Heart right ventricle (tissue), 16 donors: Measurements from ENCODE around the gene NAGS. TPM values are rescaled to one million over a fixed set of nuclear protein-coding genes. Genes with fewer than 3 reads are reported as not detected.

Source experiments
- ATAC-seq, 8 donors: fragments of 200-7000 bp; cut with Tn5 transposase; one replicate each; pipeline ENCODE4 v1.9.1; 2020; ENCODE audit warnings: mild to moderate bottlenecking in 8 of 8, moderate library complexity in 8 of 8, moderate number of reproducible peaks in 1 of 8
- DNase-seq, 2 donors: peaks; one replicate each; pipeline ENCODE4 v3.0.0-alpha.2; 2020
- H3K27ac ChIP-seq, 10 donors: fragments of 200-600 bp; sonication (generic) in 2 of 10; one replicate each; pipeline versions ENCODE4 v1.5.0 to v1.8.0; 2020 to 2022; ENCODE audit warnings: mild to moderate bottlenecking in 3 of 10
- H3K27me3 ChIP-seq, 7 donors: fragments of 200-600 bp; one replicate each; pipeline ENCODE4 v1.8.0; 2021 to 2022; ENCODE audit warnings: mild to moderate bottlenecking in 2 of 7
- H3K36me3 ChIP-seq, 9 donors: fragments of 200-600 bp; sonication (generic) in 1 of 9; one replicate each; pipeline versions ENCODE4 v1.5.0 to v1.8.0; 2020 to 2022; ENCODE audit warnings: mild to moderate bottlenecking in 2 of 9
- H3K4me1 ChIP-seq, 9 donors: fragments of 200-600 bp; sonication (generic) in 1 of 9; one replicate each; pipeline versions ENCODE4 v1.5.0 to v1.8.0; 2020 to 2022; ENCODE audit warnings: mild to moderate bottlenecking in 4 of 9
- H3K4me3 ChIP-seq, 10 donors: fragments of 200-600 bp; sonication (generic) in 2 of 10; one replicate each; pipeline versions ENCODE4 v1.5.0 to v1.8.0; 2020 to 2022; ENCODE audit warnings: mild to moderate bottlenecking in 7 of 10, moderate library complexity in 2 of 10
- H3K9me3 ChIP-seq, 11 donors: fragments of 200-600 bp in 10 of 11; sonication (generic) in 2 of 11; one replicate each; pipeline versions ENCODE4 v1.5.0 to v1.8.0; 2013 to 2022; ENCODE audit warnings: mild to moderate bottlenecking in 2 of 11, control low read depth in 1 of 11, moderate library complexity in 1 of 11
- WGBS, 2 donors: extraction: QIAGEN DNeasy Blood & Tissue Kit; methylation state at CpG; one replicate each; pipeline ENCODE4 v1.1.7; 2013; ENCODE audit warnings: inconsistent platforms in 1 of 2; 5-methylcytosine and 5-hydroxymethylcytosine counted together
- intact Hi-C, 10 donors: fragments of 100-400 bp; cut with DNase I; formaldehyde crosslinking; loops; one replicate each; pipeline versions ENCODE4 v1.11.1 to v1.14.2; 2022
- polyA plus RNA-seq, 2 donors: library from polyadenylated mRNA; stranded (reverse); fragments of 200-250 nt; gene quantifications; one replicate each; pipeline ENCODE4 v1.2.3, GENCODE V29; 2013
- total RNA-seq, 10 donors: library from RNA; stranded (reverse); fragmentation: NEBNext Ultra II Directional in 3 of 10; extraction: Animal tissue kit (Norgen Biotek cat#: 25700) in 3 of 10; gene quantifications; one replicate each; pipeline versions ENCODE4 v1.2.1 to v1.2.4, GENCODE V29; 2021 to 2023
- TF ChIP-seq, protein P1 (sequence below), 9 donors: fragments of 200-600 bp; sonication (generic) in 2 of 9; IDR thresholded peaks; one replicate each; pipeline versions ENCODE4 v1.5.0 to v1.8.0; 2021 to 2022; ENCODE audit warnings: antibody characterized with exemption in 9 of 9, mild to moderate bottlenecking in 5 of 9, moderate library complexity in 1 of 9
- donor health status: Arrhythmogenic right ventricular cardiomyopathy.
- donor health status: ischemic (EF 13 %, LVEDD 7.1; RV severe dilation, severe dysfunction).
- donor health status: healthy with polysubstance abuse.
- donor health status: DM: no; HTN: yes; CAD: no.
- donor health status: DM: no; HTN: no; CAD: no.
- donor health status: ischemic (EF 25% LVEDD 6.9; RV normal size, moderate dysfunction).
- donor health status: ischemic (EF 25% LVEDD 5.7; RV mildly dilated, moderate dysfunction).
- donor health status: healthy.
- donor health status: DM: yes; HTN: yes; CAD: no.
- donor health status: Ischemic cardiomyopathy.
- donor health status: ischemic (EF 35%, LVEDD 5.7; RV mildly dilated, moderate dysfunction).
- donor health status: nonischemic (EF 11% LVEDD 7.7; RV severe dilation, severe dysfunction).
- donor health status: DM: yes; HTN: yes; CAD: no.
- donor health status: PGD.
- donor health status: ischemic (EF 29% LVEDD 5.4; RV normal size, mild dysfunction).
- donor health status: nonischemic (EF 23%, LVEDD 6.1; RV moderate dilation, normal function).

The NAGS gene
- total and polyA plus RNA-seq, 12 donors, result 0.30 to 0.86 (median 0.53) TPM

- WGBS, 2 donors, result 88 to 89% methylated on average over 2 of the region's 2 CpGs
- intact Hi-C loops, result no loop called here
- no peak overlapping the region for H3K27ac ChIP-seq
- H3K9me3 ChIP-seq, result no peaks in the 10 kb centered on the region
- H3K27me3 ChIP-seq, result no peaks in the 10 kb centered on the region
- ATAC-seq (no peak), DNase-seq (no peak)
- no peak overlapping the region for H3K4me3 ChIP-seq
- H3K36me3 ChIP-seq, result peaks cover 0 to 43% (median 0%) of the 10 kb centered on the region in 9 donors
- H3K4me1 ChIP-seq, result no peaks in the 10 kb centered on the region
- TF ChIP-seq, protein P1, sequence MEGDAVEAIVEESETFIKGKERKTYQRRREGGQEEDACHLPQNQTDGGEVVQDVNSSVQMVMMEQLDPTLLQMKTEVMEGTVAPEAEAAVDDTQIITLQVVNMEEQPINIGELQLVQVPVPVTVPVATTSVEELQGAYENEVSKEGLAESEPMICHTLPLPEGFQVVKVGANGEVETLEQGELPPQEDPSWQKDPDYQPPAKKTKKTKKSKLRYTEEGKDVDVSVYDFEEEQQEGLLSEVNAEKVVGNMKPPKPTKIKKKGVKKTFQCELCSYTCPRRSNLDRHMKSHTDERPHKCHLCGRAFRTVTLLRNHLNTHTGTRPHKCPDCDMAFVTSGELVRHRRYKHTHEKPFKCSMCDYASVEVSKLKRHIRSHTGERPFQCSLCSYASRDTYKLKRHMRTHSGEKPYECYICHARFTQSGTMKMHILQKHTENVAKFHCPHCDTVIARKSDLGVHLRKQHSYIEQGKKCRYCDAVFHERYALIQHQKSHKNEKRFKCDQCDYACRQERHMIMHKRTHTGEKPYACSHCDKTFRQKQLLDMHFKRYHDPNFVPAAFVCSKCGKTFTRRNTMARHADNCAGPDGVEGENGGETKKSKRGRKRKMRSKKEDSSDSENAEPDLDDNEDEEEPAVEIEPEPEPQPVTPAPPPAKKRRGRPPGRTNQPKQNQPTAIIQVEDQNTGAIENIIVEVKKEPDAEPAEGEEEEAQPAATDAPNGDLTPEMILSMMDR (IDR thresholded peaks at IDR 0.05), result no peak
Observed at GRCh38 chr17:44022246-44022645, 17.8 kb downstream of the NAGS start.

DNA sequence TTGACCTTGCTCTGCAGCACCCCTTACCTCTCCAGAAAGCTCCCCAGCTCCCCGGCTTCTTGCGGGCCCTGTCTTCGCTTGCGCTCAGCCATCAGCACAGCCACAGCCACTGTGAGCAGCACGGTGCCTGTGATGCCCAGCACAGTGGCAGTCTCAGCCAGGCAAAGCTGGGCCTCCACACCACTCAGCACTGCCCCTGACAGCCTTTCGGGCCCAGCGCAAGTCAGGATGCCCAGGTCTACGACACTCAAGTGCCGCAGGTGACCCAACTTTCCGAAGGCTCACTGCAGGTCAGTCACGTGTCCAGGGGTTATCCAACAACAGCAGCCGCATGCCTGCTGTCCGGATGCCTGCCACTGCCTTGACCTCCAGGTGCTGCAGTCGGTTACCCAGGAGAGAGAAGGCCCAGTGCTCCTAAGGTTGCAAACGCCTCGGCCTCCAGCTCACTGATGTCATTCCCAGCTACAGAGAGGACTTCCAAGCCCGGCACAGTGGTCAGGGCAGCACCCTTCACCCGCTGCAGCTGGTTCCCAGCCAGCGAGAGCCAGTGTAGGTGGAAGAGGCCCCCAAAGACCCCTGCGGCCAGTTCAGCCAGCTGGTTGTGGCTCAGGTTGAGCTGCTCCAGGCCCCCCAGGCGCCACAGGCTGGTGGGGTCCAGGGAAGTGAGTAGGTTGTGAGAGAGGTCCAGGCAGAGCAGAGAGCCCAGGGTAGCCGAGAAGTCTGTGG lies 19.3 kb downstream of the NAGS start:
- Histone ChIP-seq H3K4me1 (no peaks in the 10 kb centered on the region), H3K36me3 (peaks cover 0 to 55% (median 0%) of the 10 kb centered on the region in 9 donors), H3K9me3 (no peaks in the 10 kb centered on the region), H3K27ac (no peak overlapping the region), H3K27me3 (no peaks in the 10 kb centered on the region), H3K4me3 (no peak overlapping the region)
- 93% methylated on average over 22 of the region's 22 CpGs for WGBS, 2 donors
- DNase-seq (no peak), ATAC-seq (peak in 4 of 8 donors; percentile 17 to 45 (median 22))
- TF ChIP-seq, protein P1 (IDR thresholded peaks at IDR 0.05), result no peak
- intact Hi-C loops, result no loop called here

GRCh38 chr17:44024271-44024663 lies 19.8 kb downstream of the NAGS start:
- Histone ChIP-seq H3K27me3 (no peaks in the 10 kb centered on the region), H3K9me3 (no peaks in the 10 kb centered on the region), H3K4me3 (no peak overlapping the region), H3K4me1 (no peaks in the 10 kb centered on the region), H3K36me3 (peaks cover 0 to 60% (median 0%) of the 10 kb centered on the region in 9 donors), H3K27ac (no peak overlapping the region)
- DNase-seq (no peak), ATAC-seq (peak in 3 of 8 donors; percentile 6 to 60 (median 8))
- WGBS, 2 donors, result 53 to 58% methylated on average over 6 of the region's 6 CpGs
- TF ChIP-seq, protein P1 (IDR thresholded peaks at IDR 0.05), result no peak
- intact Hi-C loops, result no loop called here

DNA sequence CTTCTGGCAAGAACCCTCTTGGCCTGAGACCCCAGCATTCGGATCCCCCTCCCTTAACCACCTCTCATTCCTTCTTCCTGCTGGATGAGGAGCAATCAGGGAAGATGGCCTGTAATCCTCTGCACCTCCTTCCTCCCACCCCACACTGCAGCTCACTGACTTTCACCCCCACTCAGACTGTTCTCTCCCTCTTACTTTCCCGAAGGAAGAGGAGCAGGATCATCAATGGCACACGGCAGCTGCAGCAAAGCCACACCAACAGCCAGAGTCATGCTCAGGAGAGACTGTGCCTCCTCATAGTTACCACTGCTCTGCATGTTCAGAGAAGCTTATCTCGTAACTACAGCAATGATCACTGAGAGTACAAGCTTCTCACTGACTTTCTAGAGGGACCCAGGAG lies 20.4 kb downstream of the NAGS start:
- Histone ChIP-seq H3K36me3 (peaks cover 0 to 61% (median 0%) of the 10 kb centered on the region in 9 donors), H3K27ac (no peak overlapping the region), H3K4me3 (no peak overlapping the region), H3K9me3 (no peaks in the 10 kb centered on the region), H3K4me1 (no peaks in the 10 kb centered on the region), H3K27me3 (no peaks in the 10 kb centered on the region)
- TF ChIP-seq, protein P1 (IDR thresholded peaks at IDR 0.05), result no peak
- ATAC-seq (no peak), DNase-seq (no peak)
- intact Hi-C loops, result no loop called here
- 82 to 86% methylated on average over 4 of the region's 4 CpGs for WGBS, 2 donors
